ENCODE measurements around the gene KPNA3. TPM values are rescaled to one million over a fixed set of nuclear protein-coding genes. Genes with fewer than 3 reads are reported as not detected.

Gene KPNA3
- total and polyA plus RNA-seq, 4 donors = 10.9 to 22.0 (median 16.6) TPM

DNA sequence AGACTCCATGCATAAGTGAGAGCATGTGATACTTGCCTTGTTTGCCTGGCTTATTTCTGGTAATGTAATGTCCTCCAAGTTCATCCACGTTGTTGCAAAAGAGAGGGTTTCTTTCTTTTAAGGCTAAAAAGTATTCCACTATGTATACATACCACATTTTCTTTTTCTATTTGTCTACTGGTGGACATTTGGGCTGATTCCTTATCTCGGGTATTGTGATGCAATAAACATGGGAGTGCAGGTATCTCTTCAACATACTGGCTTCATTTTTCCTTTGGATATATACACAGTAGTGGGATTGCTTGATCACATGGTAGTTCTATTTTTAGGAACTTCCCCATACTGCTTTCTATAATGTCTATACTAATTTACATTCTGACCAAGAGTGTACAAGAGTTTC, 51.6 kb downstream of the KPNA3 start:
- Histone ChIP-seq H3K9me3 (ENCODE audit: control insufficient read depth in 4 of 4, low read length in 3 of 4) (no peaks in the 10 kb centered on the region), H3K36me3 (ENCODE audit: control insufficient read depth in 4 of 4, insufficient read depth in 3 of 4, low read depth in 1 of 4, low read length in 3 of 4) (peaks cover 0 to 4% (median 0%) of the 10 kb centered on the region in 4 donors), H3K4me1 (ENCODE audit: control insufficient read depth in 4 of 4, insufficient read depth in 4 of 4, low read length in 3 of 4) (peaks cover 0 to 12% (median 1%) of the 10 kb centered on the region in 4 donors), H3K27ac (ENCODE audit: low read depth in 1 of 2, low read length in 2 of 2) (no peak overlapping the region), H3K27me3 (ENCODE audit: control insufficient read depth in 4 of 4, insufficient read depth in 4 of 4, low read length in 3 of 4) (no peaks in the 10 kb centered on the region), H3K9ac (ENCODE audit: low read depth in 1 of 2, low read length in 2 of 2) (no peak overlapping the region), H3K4me3 (ENCODE audit: low read depth in 1 of 3, low read length in 3 of 3) (no peak overlapping the region)
- no peak for DNase-seq (ENCODE audit: low spot score)
- TF ChIP-seq, protein P1, sequence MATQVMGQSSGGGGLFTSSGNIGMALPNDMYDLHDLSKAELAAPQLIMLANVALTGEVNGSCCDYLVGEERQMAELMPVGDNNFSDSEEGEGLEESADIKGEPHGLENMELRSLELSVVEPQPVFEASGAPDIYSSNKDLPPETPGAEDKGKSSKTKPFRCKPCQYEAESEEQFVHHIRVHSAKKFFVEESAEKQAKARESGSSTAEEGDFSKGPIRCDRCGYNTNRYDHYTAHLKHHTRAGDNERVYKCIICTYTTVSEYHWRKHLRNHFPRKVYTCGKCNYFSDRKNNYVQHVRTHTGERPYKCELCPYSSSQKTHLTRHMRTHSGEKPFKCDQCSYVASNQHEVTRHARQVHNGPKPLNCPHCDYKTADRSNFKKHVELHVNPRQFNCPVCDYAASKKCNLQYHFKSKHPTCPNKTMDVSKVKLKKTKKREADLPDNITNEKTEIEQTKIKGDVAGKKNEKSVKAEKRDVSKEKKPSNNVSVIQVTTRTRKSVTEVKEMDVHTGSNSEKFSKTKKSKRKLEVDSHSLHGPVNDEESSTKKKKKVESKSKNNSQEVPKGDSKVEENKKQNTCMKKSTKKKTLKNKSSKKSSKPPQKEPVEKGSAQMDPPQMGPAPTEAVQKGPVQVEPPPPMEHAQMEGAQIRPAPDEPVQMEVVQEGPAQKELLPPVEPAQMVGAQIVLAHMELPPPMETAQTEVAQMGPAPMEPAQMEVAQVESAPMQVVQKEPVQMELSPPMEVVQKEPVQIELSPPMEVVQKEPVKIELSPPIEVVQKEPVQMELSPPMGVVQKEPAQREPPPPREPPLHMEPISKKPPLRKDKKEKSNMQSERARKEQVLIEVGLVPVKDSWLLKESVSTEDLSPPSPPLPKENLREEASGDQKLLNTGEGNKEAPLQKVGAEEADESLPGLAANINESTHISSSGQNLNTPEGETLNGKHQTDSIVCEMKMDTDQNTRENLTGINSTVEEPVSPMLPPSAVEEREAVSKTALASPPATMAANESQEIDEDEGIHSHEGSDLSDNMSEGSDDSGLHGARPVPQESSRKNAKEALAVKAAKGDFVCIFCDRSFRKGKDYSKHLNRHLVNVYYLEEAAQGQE (IDR thresholded peaks at IDR 0.05) = no peak
- TF ChIP-seq, protein P2, sequence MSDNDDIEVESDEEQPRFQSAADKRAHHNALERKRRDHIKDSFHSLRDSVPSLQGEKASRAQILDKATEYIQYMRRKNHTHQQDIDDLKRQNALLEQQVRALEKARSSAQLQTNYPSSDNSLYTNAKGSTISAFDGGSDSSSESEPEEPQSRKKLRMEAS (IDR thresholded peaks at IDR 0.05) = no peak
- TF ChIP-seq FOXA2 (IDR thresholded peaks at IDR 0.05) = no peak
- TF ChIP-seq, protein P3, sequence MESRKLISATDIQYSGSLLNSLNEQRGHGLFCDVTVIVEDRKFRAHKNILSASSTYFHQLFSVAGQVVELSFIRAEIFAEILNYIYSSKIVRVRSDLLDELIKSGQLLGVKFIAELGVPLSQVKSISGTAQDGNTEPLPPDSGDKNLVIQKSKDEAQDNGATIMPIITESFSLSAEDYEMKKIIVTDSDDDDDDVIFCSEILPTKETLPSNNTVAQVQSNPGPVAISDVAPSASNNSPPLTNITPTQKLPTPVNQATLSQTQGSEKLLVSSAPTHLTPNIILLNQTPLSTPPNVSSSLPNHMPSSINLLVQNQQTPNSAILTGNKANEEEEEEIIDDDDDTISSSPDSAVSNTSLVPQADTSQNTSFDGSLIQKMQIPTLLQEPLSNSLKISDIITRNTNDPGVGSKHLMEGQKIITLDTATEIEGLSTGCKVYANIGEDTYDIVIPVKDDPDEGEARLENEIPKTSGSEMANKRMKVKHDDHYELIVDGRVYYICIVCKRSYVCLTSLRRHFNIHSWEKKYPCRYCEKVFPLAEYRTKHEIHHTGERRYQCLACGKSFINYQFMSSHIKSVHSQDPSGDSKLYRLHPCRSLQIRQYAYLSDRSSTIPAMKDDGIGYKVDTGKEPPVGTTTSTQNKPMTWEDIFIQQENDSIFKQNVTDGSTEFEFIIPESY (IDR thresholded peaks at IDR 0.05) = no peak
- TF ChIP-seq HNF4A (conservative IDR thresholded peaks at IDR 0.05) = no peak
- TF ChIP-seq, protein P4, sequence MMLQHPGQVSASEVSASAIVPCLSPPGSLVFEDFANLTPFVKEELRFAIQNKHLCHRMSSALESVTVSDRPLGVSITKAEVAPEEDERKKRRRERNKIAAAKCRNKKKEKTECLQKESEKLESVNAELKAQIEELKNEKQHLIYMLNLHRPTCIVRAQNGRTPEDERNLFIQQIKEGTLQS (IDR thresholded peaks at IDR 0.05) = no peak
- no peak for TF ChIP-seq YY1 (IDR thresholded peaks at IDR 0.05)
- no peak for TF ChIP-seq GABPA (IDR thresholded peaks at IDR 0.05 in 1 of 2, conservative IDR thresholded peaks at IDR 0.05 in 1 of 2)
- TF ChIP-seq SP1 (IDR thresholded peaks at IDR 0.05) = no peak
- no peak for TF ChIP-seq HNF4G (IDR thresholded peaks at IDR 0.05)
- TF ChIP-seq, protein P5, sequence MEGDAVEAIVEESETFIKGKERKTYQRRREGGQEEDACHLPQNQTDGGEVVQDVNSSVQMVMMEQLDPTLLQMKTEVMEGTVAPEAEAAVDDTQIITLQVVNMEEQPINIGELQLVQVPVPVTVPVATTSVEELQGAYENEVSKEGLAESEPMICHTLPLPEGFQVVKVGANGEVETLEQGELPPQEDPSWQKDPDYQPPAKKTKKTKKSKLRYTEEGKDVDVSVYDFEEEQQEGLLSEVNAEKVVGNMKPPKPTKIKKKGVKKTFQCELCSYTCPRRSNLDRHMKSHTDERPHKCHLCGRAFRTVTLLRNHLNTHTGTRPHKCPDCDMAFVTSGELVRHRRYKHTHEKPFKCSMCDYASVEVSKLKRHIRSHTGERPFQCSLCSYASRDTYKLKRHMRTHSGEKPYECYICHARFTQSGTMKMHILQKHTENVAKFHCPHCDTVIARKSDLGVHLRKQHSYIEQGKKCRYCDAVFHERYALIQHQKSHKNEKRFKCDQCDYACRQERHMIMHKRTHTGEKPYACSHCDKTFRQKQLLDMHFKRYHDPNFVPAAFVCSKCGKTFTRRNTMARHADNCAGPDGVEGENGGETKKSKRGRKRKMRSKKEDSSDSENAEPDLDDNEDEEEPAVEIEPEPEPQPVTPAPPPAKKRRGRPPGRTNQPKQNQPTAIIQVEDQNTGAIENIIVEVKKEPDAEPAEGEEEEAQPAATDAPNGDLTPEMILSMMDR (IDR thresholded peaks at IDR 0.05; ENCODE audit: low read depth, low read length, missing input control) = no peak
- no peak for TF ChIP-seq JUND (IDR thresholded peaks at IDR 0.05)
- no peak for TF ChIP-seq FOXA1 (IDR thresholded peaks at IDR 0.05)
- TF ChIP-seq EGR1 (IDR thresholded peaks at IDR 0.05; ENCODE audit: low read depth in 2 of 2) = no peak
- no peak for TF ChIP-seq RXRA (IDR thresholded peaks at IDR 0.05)
- TF ChIP-seq TAF1 (conservative IDR thresholded peaks at IDR 0.05) = no peak
- TF ChIP-seq RAD21 (IDR thresholded peaks at IDR 0.05) = no peak
- no peak for TF ChIP-seq NR2F2 (IDR thresholded peaks at IDR 0.05)
- 60% methylated on average over 2 of the region's 2 CpGs for WGBS

All from liver (tissue), 9 donors.